IPS-18a (cell line): ENCODE data around the gene SYNPO.

ENCODE experiments used
- H3K27ac ChIP-seq: one replicate; pipeline ENCODE4 v1.5.1; 2013; ENCODE audit warnings: low read length
- H3K27me3 ChIP-seq: one replicate; pipeline ENCODE4 v1.6.1; 2013; ENCODE audit warnings: mild to moderate bottlenecking, low read length; ENCODE audit not compliant: control insufficient read depth, insufficient read depth
- H3K36me3 ChIP-seq: one replicate; pipeline ENCODE4 v1.6.1; 2013; ENCODE audit warnings: low read depth, low read length; ENCODE audit not compliant: control insufficient read depth
- H3K4me1 ChIP-seq: one replicate; pipeline ENCODE4 v1.6.1; 2013; ENCODE audit warnings: low read depth, low read length; ENCODE audit not compliant: control insufficient read depth
- H3K4me3 ChIP-seq: one replicate; pipeline ENCODE4 v1.5.1; 2013; ENCODE audit warnings: low read length
- H3K9ac ChIP-seq: one replicate; pipeline ENCODE4 v1.6.1; 2013; ENCODE audit warnings: mild to moderate bottlenecking, low read length, moderate library complexity
- H3K9me3 ChIP-seq: one replicate; pipeline ENCODE4 v1.6.1; 2013; ENCODE audit warnings: low read depth, low read length; ENCODE audit not compliant: control insufficient read depth

The SYNPO gene

GRCh38 chr5:150609843-150610584, 30.4 kb upstream of the SYNPO start:
- peaks cover 3% of the 10 kb centered on the region for H3K4me1 ChIP-seq
- no peak overlapping the region for H3K9ac ChIP-seq

DNA sequence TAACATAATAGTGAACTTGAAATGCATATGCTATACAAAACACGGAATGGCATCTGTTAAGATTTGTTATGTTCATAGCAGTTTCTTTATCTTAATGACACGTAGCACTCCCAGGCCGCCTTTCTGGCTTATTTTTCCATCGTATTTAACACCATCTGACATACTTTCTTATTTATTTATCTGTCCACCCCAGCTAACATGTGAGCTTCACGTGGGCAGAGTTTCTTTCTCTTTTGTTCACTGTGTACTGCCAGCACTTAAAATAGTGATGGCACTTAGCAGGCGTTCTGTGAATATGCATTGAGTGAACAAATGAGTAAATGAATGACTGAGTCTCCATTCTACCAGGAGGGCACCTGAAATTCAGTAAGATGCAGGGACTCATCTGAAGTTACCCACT, 29.4 kb upstream of the SYNPO start:
- no peaks in the 10 kb centered on the region for H3K27me3 ChIP-seq
- peaks cover 7% of the 10 kb centered on the region for H3K4me1 ChIP-seq

More at GRCh38 chr5:150609843-150610584, 30.4 kb upstream of the SYNPO start:
- Histone ChIP-seq H3K9me3 (no peaks in the 10 kb centered on the region), H3K4me3 (no peak overlapping the region), H3K27me3 (no peaks in the 10 kb centered on the region), H3K27ac (no peak overlapping the region), H3K36me3 (no peaks in the 10 kb centered on the region)

GRCh38 chr5:150612405-150612804, 28.1 kb upstream of the SYNPO start:
- H3K4me1 ChIP-seq, result peaks cover 7% of the 10 kb centered on the region
- no peaks in the 10 kb centered on the region for H3K9me3 ChIP-seq
- no peaks in the 10 kb centered on the region for H3K36me3 ChIP-seq
- H3K9ac ChIP-seq, result no peak overlapping the region
- no peaks in the 10 kb centered on the region for H3K27me3 ChIP-seq
- H3K4me3 ChIP-seq, result no peak overlapping the region
- no peak overlapping the region for H3K27ac ChIP-seq

More for the DNA sequence above, 29.4 kb upstream of the SYNPO start:
- Histone ChIP-seq H3K36me3 (no peaks in the 10 kb centered on the region), H3K27ac (no peak overlapping the region), H3K4me3 (no peak overlapping the region), H3K9me3 (no peaks in the 10 kb centered on the region), H3K9ac (no peak overlapping the region)

DNA sequence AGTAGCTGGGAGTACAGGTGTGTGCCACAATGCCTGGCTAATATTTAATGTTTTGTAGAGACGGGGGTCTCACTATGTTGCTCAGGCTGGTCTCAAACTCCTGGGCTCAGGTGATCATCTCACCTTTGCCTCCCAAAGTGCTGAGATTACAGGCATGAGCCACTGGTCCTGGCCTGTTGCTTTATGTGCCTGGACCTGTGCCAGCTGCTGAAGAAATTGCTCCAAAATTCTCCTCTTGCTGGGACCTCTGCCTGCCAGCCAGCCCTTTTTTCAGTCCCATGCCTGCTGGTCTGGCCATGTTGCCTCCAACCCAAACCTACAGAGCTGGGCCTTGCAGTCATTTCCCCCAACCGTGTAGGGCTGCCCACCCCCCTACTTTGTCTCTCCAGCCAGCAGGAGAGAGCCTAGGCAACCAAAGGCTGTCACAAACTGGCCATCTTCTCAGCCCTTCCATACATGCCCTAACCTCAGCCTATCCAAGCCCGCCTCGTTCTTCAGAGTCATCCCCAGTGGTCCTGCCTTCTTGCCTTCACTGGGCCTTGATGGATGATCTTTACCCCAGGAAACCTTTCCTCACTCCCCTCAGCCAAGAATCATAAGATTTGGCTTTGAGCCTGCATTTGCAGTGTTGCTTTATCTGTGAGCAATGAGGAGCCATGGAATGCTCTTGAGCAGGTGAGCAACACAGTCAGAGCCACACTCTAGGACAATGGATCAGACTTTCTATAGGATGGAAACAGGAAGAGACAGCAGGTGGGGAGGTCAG, 27.4 kb upstream of the SYNPO start:
- no peaks in the 10 kb centered on the region for H3K27me3 ChIP-seq
- no peak overlapping the region for H3K4me3 ChIP-seq
- H3K36me3 ChIP-seq, result no peaks in the 10 kb centered on the region
- no peak overlapping the region for H3K9ac ChIP-seq
- H3K27ac ChIP-seq, result no peak overlapping the region
- H3K9me3 ChIP-seq, result no peaks in the 10 kb centered on the region
- H3K4me1 ChIP-seq, result peaks cover 7% of the 10 kb centered on the region

DNA sequence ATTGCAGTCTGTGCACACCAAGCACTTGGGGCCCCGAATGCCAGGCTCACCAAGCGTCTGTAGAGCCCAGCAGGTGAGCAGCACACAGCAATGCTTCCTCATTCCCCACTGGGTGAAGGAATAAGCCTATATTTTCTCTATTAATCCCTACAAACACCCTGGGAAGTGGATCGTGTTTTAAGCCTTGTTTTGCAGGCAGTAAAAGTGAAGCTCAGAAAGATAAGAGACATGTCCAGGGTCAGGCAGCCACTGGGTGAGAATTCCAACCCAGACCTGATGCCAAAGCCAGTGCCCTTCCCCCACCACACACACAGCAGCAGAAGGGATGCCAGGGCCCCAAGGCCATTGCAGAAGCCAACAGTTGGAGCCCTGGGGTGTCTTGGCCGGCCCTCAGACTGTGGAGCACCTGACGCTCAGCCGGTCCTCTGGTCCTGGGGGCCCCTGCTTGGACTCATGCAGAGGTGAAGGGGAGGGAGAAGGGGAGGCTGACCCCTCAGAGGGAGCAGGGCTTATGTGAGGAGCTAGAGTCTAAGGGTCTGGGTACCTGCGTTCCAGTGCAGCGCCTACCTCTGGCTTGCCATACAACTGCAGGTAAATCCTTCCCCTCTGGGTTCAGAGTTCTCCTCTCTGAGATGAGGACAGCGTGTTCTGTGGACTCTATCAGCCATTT, 26.3 kb upstream of the SYNPO start:
- Histone ChIP-seq H3K4me3 (no peak overlapping the region), H3K27me3 (no peaks in the 10 kb centered on the region), H3K9ac (no peak overlapping the region), H3K36me3 (no peaks in the 10 kb centered on the region), H3K4me1 (peaks cover 7% of the 10 kb centered on the region), H3K9me3 (no peaks in the 10 kb centered on the region), H3K27ac (no peak overlapping the region)

- no peak overlapping the region for H3K9ac ChIP-seq
- no peak overlapping the region for H3K4me3 ChIP-seq
- no peak overlapping the region for H3K27ac ChIP-seq
- peaks cover 7% of the 10 kb centered on the region for H3K4me1 ChIP-seq
- no peaks in the 10 kb centered on the region for H3K27me3 ChIP-seq
- no peaks in the 10 kb centered on the region for H3K9me3 ChIP-seq
- no peaks in the 10 kb centered on the region for H3K36me3 ChIP-seq
Observed at GRCh38 chr5:150614661-150615060, 25.8 kb upstream of the SYNPO start.

- H3K4me3 ChIP-seq, result no peak overlapping the region
- peaks cover 7% of the 10 kb centered on the region for H3K4me1 ChIP-seq
- H3K9ac ChIP-seq, result no peak overlapping the region
- H3K27ac ChIP-seq, result no peak overlapping the region
- H3K36me3 ChIP-seq, result no peaks in the 10 kb centered on the region
- H3K9me3 ChIP-seq, result no peaks in the 10 kb centered on the region
- H3K27me3 ChIP-seq, result no peaks in the 10 kb centered on the region
Observed at GRCh38 chr5:150615141-150615699, 25.2 kb upstream of the SYNPO start.

DNA sequence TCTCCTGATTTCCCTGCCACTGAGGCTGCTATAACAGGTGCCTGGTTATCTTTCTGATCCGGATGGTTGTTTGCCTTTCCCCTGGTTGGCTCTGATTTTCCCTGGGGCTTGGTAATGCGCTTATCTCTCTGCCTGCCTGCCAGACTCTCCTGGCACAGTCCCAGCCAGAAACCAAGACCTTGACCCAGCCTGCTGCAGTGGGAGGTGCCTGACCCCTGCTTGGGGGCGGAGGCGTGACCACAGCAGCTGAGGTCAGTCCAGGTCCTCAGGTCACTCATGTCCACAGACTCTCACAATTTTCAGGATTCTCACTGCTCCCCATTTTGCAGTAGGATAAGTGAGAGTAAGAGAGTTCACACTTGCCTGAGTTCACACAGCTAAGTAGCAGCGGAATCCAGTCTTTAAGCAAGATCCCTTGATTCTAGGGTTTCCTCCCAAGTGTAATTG, 24.4 kb upstream of the SYNPO start:
- Histone ChIP-seq H3K4me3 (no peak overlapping the region), H3K9ac (no peak overlapping the region), H3K4me1 (peaks cover 7% of the 10 kb centered on the region), H3K27me3 (no peaks in the 10 kb centered on the region), H3K27ac (no peak overlapping the region), H3K9me3 (no peaks in the 10 kb centered on the region), H3K36me3 (no peaks in the 10 kb centered on the region)

- Histone ChIP-seq H3K9me3 (no peaks in the 10 kb centered on the region), H3K4me1 (peaks cover 7% of the 10 kb centered on the region), H3K9ac (no peak overlapping the region), H3K27me3 (no peaks in the 10 kb centered on the region), H3K4me3 (no peak overlapping the region), H3K27ac (no peak overlapping the region), H3K36me3 (no peaks in the 10 kb centered on the region)
Observed at GRCh38 chr5:150616506-150616905, 24.0 kb upstream of the SYNPO start.

GRCh38 chr5:150618163-150618562, 22.3 kb upstream of the SYNPO start:
- Histone ChIP-seq H3K4me3 (no peak overlapping the region), H3K4me1 (peaks cover 7% of the 10 kb centered on the region), H3K9me3 (no peaks in the 10 kb centered on the region), H3K27ac (no peak overlapping the region), H3K36me3 (no peaks in the 10 kb centered on the region), H3K9ac (no peak overlapping the region), H3K27me3 (peaks cover 5% of the 10 kb centered on the region)

DNA sequence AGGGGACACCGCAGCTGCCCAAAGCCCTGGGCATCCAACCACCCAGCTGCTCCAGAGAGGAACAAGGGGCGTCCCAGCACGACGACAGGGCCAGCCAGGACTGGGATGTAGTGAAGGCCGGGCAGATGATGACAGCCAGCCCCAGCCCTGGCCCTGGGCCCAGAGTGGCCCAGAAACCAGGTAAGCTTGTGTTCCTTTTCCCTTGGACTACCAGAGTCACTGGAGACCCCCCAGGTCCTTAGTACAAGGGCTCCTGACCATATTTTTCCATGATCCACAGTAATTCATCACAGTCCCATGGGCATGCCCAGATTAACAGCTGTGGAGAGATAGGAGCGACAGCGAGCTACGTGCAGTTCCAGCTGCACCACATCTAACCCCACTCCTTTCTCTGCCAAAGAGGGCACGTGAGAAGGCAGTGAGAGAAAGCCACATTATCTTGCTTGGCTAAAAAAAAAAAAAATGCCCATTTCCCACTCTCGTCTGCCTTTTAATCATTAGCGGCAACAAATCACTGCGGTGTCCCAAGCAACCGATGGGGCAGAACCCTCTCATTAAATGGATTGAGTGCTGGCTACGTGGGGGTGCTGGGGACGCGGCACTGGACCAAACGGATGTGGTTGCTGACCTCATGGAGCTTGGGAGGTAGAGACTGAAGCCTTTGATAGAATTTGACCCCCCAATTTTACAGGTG, 21.7 kb upstream of the SYNPO start:
- Histone ChIP-seq H3K4me3 (no peak overlapping the region), H3K27ac (no peak overlapping the region), H3K9me3 (no peaks in the 10 kb centered on the region), H3K9ac (no peak overlapping the region), H3K36me3 (no peaks in the 10 kb centered on the region), H3K4me1 (peaks cover 7% of the 10 kb centered on the region), H3K27me3 (peaks cover 11% of the 10 kb centered on the region)
